ENCODE results near the gene CYP27C1. TPM values are rescaled to one million over a fixed set of nuclear protein-coding genes. Genes with fewer than 3 reads are reported as not detected.

Gene CYP27C1
- total RNA-seq, 1 experiment from 2014 or later: 1.5 TPM

- DNase-seq (ENCODE audit: low read depth): no peak
Measured at GRCh38 chr2:127155028-127155581, 65.0 kb downstream of the CYP27C1 start.

- no peak for DNase-seq (ENCODE audit: low read depth)
Measured at GRCh38 chr2:127154396-127154795, 65.7 kb downstream of the CYP27C1 start.

- peak; percentile 97 for DNase-seq (ENCODE audit: low read depth)
Measured at GRCh38 chr2:127153691-127154158, 66.4 kb downstream of the CYP27C1 start.

- DNase-seq (ENCODE audit: low read depth): no peak
Measured at GRCh38 chr2:127150996-127151395, 69.1 kb downstream of the CYP27C1 start.

- DNase-seq (ENCODE audit: low read depth): peak; percentile 96
Measured at GRCh38 chr2:127149384-127149783, 70.7 kb downstream of the CYP27C1 start.

GRCh38 chr2:127146820-127147502 is 73.1 kb downstream of the CYP27C1 start:
- DNase-seq (ENCODE audit: low read depth): peak; percentile 26

- DNase-seq (ENCODE audit: low read depth): no peak
Measured at GRCh38 chr2:127146071-127146725, 73.9 kb downstream of the CYP27C1 start.

- DNase-seq (ENCODE audit: low read depth): peak; percentile 47
Measured at GRCh38 chr2:127145280-127145895, 74.7 kb downstream of the CYP27C1 start.

GRCh38 chr2:127143841-127144782 is 76.0 kb downstream of the CYP27C1 start:
- DNase-seq (ENCODE audit: low read depth): peak; percentile 75

- DNase-seq (ENCODE audit: low read depth): no peak
Measured at GRCh38 chr2:127142663-127143630, 77.2 kb downstream of the CYP27C1 start.

GRCh38 chr2:127140538-127140937 is 79.6 kb downstream of the CYP27C1 start:
- DNase-seq (ENCODE audit: low read depth): no peak

GRCh38 chr2:127139766-127140165 is 80.3 kb downstream of the CYP27C1 start:
- DNase-seq (ENCODE audit: low read depth): no peak

GRCh38 chr2:127138281-127138680 is 81.8 kb downstream of the CYP27C1 start:
- no peak for DNase-seq (ENCODE audit: low read depth)

GRCh38 chr2:127137741-127138140 is 82.4 kb downstream of the CYP27C1 start:
- DNase-seq (ENCODE audit: low read depth): no peak

GRCh38 chr2:127137225-127137624 is 82.9 kb downstream of the CYP27C1 start:
- DNase-seq (ENCODE audit: low read depth): no peak

GRCh38 chr2:127134833-127135830 is 85.0 kb downstream of the CYP27C1 start:
- DNase-seq (ENCODE audit: low read depth): no peak

- DNase-seq (ENCODE audit: low read depth): no peak
Measured at GRCh38 chr2:127134235-127134634, 85.9 kb downstream of the CYP27C1 start.

Data from HT1080 (cell line).